ENCODE results near the gene C2orf76.
"Not testable (repeated sequence)": the region's sequence is repeated elsewhere in the genome, so short reads cannot be mapped to it uniquely, and the experiment has no call there.

The C2orf76 gene

DNA sequence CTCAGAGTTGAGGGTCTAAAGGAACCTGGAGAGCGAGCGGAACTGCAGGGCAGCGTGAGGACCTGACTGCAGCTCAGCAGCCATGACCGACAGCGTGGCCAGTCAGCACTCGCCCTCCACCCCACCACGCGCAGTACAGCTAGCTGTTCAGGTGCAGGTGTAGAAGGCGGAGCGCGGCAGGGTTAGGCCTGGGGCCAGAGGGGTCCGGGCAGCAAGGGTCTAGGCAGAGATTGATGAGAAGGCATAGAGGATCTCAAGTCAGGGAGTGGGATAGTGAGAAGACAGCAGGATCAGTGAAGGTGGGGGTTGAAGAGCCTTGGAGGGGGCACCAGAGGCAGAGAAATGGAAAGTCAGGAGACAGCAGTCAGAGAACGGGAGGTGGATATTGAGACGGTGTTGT is 72.0 kb downstream of the C2orf76 start:
- DNase-seq (ENCODE audit: low read depth in 3 of 3) = no peak

DNA sequence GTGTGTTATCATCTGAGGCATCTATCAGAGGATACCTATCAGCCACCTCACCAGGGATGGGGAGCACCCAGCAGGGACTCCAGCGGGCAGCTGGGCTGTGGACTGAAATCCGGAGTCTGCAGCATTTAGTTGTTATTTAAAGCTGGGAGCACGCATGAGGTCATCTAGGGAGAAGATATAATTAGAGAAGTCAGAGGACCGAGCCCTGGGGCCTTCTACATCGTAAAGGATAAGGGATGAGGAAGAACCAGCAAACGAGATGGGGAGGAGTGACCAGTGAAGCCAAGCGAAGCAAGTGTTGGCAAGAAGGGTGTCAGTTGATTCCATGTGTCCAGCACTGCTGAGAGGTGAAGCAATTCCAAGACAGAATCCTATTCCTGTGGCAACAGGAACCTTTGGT is 72.7 kb downstream of the C2orf76 start:
- no peak for DNase-seq (ENCODE audit: low read depth in 3 of 3)

DNA sequence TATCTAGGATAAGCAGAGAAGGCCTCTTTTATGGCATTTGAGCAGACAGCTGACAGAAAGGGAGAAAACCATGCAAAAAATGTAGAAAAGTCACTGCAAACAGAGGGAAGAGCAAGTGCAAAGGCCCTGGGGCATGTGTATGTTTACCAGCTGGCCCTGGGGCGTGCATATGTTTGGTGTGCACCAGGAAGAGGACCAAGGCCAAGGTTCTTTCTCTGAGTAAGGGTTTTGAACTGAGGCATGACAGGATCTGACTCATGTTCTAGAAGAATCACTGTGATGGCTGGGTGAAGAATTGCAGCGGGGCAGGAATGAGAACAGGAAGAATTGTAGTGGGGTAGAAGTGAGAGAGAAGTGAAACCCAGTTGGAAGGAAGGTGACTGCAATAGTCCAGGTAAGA is 73.4 kb downstream of the C2orf76 start:
- no peak for DNase-seq (ENCODE audit: low read depth in 3 of 3)

DNA sequence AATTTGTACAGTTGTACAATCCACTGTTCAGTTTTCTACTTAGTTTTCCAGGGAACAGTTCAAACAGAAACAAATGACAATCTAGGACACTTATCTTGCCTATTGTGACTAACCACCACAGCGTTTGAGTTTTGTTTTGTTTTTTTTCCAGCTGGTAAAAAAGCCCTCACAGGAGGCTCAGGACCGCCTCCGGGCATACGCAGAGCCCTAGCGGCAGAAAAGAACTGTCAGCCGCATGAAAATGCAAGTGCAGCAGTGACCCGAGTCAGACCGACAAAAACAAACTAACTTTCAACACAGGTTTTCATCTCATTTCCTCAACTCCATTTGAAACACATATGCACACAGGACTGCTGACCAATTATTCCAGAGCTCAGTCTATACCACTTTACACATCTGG is 74.4 kb downstream of the C2orf76 start:
- DNase-seq (ENCODE audit: low read depth in 3 of 3) = no peak

DNA sequence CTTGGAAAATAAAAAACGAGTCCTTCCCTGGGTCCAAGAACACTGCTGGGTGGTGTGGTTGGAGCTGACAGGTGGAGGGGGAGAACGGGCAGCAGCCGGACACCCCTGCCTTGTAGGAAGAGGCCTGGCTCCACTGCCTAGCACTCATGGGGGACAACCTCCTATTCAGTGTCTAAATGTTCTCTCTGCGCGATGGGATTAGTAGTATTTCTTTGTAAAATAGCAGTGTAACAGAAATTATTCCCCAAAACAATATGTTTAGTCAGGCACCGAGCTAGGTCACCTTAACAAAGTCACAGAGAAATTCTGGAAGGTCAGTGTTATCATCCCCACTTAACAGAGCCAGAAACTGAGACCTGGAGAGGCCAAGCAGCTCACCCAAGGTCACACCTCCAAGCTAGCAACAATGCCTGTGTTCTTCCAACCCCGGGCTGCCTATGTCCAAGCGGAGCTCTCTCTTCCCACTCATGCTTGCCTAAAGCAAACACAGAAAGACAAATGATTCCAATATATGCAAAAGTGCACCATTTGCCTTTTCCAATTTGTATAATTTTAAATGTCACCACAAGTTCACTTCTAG is 75.0 kb downstream of the C2orf76 start:
- no peak for DNase-seq (ENCODE audit: low read depth in 3 of 3)

DNA sequence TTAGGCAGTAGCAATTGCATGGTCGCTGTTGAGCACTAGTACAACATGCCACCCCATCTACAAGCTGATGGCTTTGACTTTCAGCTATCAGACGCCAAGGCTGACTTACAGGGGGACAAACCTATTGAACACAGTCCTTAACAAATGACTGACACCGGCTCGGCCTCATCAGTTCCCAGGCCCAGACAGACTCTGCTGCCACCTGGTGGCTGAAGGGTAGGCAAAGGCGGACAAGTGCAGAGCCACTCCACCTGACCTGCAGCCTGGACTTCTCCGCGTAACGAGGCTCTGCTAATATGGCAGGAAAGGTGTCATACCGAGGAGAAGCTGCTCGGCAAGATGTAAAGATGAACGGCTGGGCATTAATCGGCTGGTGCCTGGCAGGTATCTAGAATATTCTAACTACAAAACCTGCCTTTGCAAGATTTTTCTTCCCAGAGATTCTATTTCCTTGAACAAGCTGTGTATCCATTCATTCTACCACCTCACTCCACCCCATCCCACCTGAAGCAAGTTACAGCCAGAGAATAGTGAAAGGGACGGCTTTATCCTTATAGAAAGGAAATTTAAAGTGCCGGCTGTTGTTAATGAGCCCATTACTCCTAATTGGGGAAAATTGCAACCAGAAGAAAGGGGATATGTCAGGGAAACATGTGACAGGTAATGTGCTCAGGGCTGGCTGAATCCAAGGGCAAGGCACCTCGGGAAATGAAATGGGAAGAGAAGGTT is 75.6 kb downstream of the C2orf76 start:
- peak; percentile 16 to 62 (median 32) for DNase-seq (ENCODE audit: low read depth in 3 of 3)

DNA sequence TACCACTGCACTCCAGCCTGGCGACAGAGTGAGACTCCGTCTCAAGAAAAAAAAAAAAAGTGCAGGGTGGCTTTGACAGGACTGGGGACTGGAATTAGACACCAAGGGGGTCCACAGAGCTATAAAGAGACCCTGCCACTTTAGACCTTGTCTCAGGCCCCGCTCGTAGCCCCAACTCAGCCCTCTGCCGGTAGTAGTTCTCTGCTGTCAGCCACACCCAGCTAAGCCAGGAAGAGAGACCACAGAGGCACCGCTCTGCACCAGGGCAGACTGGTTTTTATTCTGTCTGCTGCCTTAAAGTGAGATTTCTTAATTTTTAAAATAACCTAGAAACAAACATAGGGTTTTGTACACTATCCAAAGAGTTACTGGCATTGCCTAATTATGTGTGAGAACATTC is 77.0 kb downstream of the C2orf76 start:
- DNase-seq (ENCODE audit: low read depth in 3 of 3) = no peak

DNA sequence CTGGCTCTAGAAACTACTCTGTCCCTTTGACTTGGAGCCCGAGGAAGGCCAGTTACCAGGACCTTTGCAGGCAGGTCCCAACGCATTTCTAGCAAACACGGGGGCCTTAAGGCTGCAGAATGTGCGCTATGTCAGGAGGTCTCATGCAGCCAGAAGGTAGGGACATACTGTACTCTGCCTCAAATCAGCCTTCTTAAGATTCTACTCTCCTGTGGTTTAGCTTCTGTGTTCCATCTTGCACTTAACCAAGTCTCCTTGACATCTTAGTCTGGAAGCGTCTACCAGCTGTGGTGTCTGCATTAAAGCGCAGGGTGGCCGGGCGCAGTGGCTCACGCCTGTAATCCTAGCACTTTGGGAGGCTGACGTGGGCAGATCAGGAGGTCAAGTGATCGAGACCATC is 77.5 kb downstream of the C2orf76 start:
- DNase-seq (ENCODE audit: low read depth in 3 of 3) = no peak

DNA sequence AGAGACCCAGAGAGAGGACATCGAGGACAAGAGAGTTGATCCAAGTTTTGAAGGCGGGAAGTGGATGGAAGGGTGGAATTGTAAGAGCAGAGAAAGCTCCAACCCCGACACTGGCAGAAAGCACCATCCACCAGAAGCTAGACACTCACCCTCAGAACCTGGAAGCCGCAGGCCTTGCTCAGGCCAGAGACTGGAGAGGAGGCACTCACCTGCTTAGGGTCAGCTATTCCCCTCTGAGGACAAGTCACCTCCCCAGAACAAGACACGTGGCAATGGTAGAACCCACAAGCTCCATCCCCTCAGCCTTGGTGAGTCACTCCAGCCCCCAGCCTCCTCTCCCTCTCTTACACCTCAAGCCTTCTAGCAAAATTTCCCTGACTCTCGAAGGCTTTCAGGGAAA is 78.1 kb downstream of the C2orf76 start:
- DNase-seq (ENCODE audit: low read depth in 3 of 3) = no peak

DNA sequence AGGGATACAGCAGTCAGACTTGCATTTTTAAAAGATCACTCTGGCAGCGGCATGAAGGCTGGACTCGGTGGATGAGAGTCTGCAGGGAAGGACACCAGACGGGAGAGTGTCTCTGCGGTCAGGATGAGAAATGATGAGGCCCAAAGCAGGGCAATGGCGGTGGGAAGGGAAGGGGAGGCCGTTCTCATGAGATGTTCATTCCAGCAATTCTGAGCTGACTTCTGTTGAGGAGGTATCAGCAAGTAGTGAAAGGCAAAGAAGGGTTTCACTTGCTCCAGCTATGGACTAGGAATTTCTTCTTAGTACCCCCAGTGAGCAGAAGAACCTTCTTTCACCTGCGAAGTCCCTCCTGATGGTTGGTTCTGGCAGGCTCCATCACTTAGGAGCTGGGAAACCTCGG is 80.0 kb downstream of the C2orf76 start:
- DNase-seq (ENCODE audit: low read depth in 3 of 3) = no peak

DNA sequence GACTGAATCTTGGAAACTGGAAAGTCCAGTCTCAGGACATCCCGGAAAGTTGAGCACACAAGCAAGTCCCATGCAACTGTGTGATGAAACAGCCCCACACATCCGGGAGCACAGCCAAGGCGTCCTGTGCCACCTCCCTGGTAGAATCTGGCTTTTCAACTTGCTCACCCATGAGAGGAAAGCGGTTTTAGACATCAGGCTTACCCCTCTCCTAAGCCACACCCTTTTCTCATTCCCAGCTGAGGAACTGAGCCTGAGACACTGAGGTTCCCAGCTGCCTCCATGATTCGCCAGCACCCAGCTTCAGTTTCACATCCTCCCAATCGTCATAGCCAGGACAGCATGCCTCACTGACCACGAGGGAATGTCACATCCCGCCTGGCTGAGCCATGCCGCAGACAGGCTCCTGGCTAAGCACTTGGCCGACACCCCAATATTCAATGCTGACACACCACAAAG is 82.7 kb downstream of the C2orf76 start:
- DNase-seq (ENCODE audit: low read depth in 3 of 3) = no peak

DNA sequence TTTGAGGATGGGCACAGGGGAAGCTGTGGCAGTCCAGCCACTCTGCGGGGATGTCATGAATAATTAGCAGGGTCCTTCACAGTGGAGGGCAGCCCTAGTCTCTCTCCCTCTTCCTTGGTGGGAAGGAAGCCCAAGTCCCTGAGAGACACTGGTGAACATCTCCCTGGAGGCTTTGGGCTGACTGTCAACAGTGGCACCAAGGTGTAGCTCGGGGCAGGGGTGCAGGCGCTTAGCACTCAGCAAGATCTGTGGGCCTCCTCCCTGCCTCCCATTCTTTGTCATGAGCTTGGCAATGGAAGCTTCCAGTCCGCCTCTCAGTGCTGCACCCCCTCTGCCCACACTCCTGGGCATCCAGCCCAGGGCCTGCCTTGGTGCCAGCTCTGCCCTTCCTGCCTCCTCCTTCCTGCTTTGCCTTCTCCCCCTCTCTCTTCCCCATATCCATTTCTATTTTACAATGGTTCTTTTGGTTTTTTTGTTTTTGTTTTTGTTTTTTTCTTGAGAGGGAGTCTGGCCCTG is 83.6 kb downstream of the C2orf76 start:
- no peak for DNase-seq (ENCODE audit: low read depth in 3 of 3)

DNA sequence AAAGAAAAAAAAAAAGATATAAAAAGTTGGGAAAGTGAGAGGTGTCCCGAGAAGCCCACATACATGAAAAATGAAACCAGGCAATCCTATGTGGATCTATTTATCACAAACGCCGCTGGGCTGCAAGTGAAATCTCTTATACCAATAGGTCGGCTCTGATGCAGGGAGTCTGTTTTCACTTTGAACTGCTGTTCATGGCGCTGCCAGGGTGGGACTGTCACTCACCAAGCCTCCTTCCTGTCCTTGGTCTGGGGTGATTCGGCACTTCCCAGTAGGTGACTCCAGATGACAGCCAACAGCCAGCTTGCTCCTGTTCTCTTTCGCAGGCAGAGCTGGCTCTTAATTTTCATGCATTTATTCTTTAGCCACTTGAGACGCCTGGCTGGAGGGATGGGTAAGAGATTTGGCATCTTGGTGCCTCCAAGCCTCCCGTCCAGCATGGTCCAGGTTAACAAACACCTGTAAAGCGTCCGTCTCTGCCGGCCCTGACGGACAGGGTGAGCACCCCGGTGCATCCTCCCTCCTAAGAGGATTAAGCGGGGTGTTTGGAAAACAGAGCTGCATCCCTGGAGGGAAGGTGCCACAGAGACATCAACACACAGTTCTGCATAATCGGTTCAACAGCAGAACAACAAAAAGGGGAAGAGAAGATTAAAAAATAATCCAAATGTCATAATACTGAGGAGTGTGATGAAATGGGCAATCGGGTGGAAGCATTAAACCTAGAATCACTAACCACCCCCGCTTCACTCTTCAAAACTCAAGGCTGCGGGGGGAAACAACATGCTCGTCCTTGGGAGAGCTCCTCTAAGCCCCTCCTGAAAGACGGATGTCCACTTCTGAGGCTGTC is 84.3 kb downstream of the C2orf76 start:
- DNase-seq (ENCODE audit: low read depth in 3 of 3) = no peak

DNA sequence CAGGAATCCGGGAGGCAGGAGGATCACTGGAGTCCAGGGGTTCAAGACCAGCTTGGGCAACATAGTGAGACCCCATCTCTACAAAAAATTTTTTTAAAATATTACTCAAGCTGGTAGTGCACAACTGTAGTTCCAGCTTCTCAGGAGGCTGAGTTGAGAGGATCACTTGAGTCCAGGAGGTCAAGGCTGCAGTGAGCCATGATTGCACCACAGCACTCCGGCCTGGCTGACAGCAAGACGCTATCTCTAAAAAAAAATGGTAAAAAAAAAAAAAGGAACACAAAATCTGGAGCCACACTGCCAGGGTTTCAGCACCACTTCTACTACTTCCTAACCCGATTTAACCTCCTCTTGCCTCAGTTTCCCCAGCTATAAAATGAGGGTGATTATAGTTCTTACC is 86.0 kb downstream of the C2orf76 start:
- no peak for DNase-seq (ENCODE audit: low read depth in 3 of 3)

DNA sequence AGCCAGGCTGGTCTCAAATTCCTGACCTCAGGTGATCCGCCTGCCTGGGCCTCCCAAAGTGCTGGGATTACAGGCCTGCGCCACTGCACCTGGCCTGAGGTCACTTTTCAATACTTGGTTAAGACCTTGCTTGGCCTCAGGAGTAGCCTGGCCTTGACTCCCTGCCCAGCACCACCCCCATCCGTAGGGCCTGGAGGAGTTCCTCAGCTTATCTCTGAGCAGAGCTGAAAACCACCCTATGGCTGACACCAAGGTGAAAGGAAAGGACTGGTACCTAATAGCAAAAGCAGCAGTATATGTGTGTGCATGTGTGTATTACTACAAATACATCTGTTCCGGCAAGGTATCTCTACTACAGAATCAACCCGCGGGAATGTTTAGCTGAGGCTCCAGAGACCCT is 87.0 kb downstream of the C2orf76 start:
- DNase-seq (ENCODE audit: low read depth in 3 of 3) = no peak

DNA sequence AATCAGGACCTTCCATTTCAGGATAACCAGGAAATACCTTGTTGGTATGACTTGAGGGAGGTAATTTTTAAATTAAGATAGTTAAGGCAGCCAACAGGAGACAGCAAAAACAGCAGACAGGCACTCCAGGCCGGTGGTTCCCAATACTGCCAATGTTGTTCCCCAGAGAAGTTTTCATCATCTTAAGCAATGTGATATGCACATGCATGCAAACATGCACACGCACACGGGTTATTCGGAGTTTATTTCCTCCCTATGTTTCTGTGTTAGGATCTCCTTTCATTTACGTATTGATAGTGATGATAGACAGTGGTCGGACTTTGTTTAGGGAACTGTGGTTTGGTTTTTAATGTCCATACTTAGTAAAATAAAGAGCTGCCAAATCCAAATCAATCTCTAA is 87.7 kb downstream of the C2orf76 start:
- DNase-seq (ENCODE audit: low read depth in 3 of 3) = no peak

DNA sequence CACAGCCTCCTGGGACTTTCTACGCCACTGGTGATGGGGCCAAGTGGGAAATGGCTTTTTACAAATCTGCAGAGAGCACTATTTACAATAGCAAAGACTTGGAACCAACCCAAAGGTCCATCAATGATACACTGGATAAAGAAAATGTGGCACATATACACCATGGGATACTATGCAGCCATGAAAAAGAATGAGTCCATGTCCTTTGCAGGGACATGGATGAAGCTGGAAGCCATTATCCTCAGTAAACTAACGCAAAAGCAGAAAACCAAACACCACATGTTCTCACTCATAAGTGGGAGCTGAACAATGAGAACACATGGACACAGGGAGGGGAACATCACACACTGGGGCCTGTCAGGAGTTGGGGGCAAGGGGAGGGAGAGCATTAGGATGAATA is 88.2 kb downstream of the C2orf76 start:
- not testable (repeated sequence) for DNase-seq (ENCODE audit: low read depth in 3 of 3)

DNA sequence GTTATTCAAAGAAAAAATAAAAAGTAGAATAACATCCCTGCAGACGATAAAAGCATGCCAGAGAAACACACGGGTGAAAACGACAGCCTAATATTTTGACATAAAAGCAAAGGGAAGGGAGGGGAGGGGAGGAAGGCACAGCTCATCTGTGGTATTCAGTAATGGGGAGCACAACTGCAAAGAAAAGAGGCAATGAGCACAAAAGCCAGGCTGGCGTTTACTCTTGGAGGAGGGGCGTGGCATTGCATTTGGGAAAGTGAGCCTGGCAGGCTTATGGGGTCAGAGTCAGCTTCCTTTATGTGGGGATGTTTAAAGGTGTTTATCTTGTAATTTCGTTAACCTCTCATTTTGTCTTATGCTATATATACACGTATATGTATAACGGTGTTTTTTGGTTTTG is 89.8 kb downstream of the C2orf76 start:
- DNase-seq (ENCODE audit: low read depth in 3 of 3) = no peak

DNA sequence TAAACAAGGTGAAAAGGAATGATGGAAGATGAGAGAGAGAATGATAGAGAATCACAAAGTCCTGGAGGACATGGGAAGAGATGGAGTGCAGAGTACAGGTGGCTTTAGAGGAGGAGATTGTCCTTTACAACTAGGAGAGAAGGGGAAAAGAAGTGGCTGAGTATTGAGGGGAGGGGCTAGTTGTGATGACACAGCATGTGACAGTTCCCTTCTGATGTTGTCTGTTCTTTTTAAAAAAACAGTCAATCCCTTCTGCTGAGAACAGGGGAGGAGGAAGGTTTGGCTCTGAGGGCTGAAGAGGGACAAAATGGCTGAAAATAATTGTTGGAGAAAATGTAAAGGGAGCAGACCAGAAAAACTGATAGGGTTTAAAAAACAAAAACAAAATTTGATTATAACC is 99.0 kb downstream of the C2orf76 start:
- no peak for DNase-seq (ENCODE audit: low read depth in 3 of 3)

DNA sequence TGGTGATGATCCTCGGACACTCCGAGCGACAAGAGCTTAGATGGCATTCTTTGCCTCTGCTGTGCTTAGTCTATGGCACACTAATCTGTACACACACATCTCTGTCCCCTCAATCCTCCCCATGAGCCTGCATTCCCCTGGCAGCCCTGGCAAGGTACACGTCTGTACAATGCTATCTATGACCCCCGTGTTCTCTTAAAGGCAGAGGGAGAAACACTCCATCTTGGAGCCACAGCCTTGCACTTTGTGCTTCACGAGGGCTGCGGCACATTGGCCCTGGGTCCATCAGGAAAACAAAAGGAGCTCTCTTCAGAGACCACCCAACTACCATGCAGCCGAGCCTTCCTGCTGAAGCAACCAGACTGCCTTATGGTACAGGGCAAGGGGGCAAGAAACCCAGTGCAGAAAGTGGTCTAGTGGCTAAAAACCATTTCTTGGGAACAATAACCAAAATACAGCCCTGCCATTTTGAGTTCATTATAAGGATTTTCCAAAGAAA is 100.5 kb downstream of the C2orf76 start:
- no peak for DNase-seq (ENCODE audit: low read depth in 3 of 3)

DNA sequence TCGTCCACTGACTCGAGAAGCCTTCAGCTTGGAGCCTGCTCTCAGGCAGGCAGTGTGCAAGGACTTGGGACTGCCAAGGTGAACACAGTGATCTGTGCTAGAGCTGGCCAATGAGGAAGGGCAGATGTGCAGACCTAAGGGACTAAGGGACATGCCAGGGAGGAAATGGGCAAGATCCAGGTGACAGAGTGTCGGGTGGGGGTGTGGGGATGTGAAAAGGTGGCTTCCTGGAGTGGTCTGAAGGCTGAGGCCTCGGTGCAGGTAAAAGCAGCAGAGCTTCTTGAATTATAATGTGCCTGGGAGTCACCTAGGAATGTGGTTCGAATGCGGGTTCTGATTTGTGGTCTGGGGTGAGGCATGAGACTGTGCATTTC is 101.0 kb downstream of the C2orf76 start:
- no peak for DNase-seq (ENCODE audit: low read depth in 3 of 3)

Data from stimulated activated CD4-positive, alpha-beta T cell treated with anti-CD3 and anti-CD28 coated beads, TNF-alpha, amount 100 ng/mL, for 4 hours (primary cell).